CD4-positive, alpha-beta T cell (primary cell): ENCODE data around the gene ACRV1. TPM values are rescaled to one million over a fixed set of nuclear protein-coding genes. Genes with fewer than 3 reads are reported as not detected.

Source experiments
- ATAC-seq: fragments of 200-7000 bp; cut with Tn5 transposase; one replicate; pipeline ENCODE4 v1.10.0; 2022; ENCODE audit warnings: mild to moderate bottlenecking; ENCODE audit not compliant: poor library complexity
- CTCF ChIA-PET: fragments of 350-600 bp; sonication (Branson Sonifier 250); formaldehyde crosslinking; loops from one replicate; lab custom pipeline; 2021; ENCODE audit warnings: antibody characterized with exemption, inconsistent platforms; lab: Charles Lee
- POLR2A ChIA-PET: fragments of 350-600 bp; sonication (Branson Sonifier 250); formaldehyde crosslinking; loops from one replicate; lab custom pipeline; 2021; ENCODE audit warnings: antibody characterized with exemption, inconsistent platforms; lab: Charles Lee
- DNase-seq, 14 experiments: peaks; one replicate each; pipeline ENCODE4 v3.0.0-alpha.2; 2013 to 2020; ENCODE audit warnings: mixed read lengths in 2 of 14
- H3K27ac ChIP-seq, 2 donors: one replicate each; pipeline versions ENCODE4 v1.5.1 to v1.7.0; 2013; ENCODE audit warnings: low read length in 2 of 2, low read depth in 1 of 2, mild to moderate bottlenecking in 1 of 2
- H3K27me3 ChIP-seq, 2 experiments: 1 replicate in 1 of 2; 2 replicates in 1 of 2; pipeline versions ENCODE4 v1.6.1 to v1.7.0; 2013; ENCODE audit warnings: low read length in 2 of 2, control low read depth in 1 of 2, mild to moderate bottlenecking in 1 of 2, moderate library complexity in 1 of 2; ENCODE audit not compliant: insufficient read depth in 2 of 2, control insufficient read depth in 1 of 2
- H3K36me3 ChIP-seq: one replicate; pipeline ENCODE4 v1.6.1; 2013; ENCODE audit warnings: low read length, control low read depth; ENCODE audit not compliant: insufficient read depth
- H3K4me1 ChIP-seq: one replicate; pipeline ENCODE4 v1.6.1; 2013; ENCODE audit warnings: low read length, control low read depth; ENCODE audit not compliant: insufficient read depth
- H3K4me3 ChIP-seq: one replicate; pipeline ENCODE4 v1.5.1; 2013; ENCODE audit warnings: mild to moderate bottlenecking, low read length, moderate library complexity
- H3K9me3 ChIP-seq, 2 experiments: 1 replicate in 1 of 2; 2 replicates in 1 of 2; pipeline versions ENCODE4 v1.6.1 to v1.7.0; 2013; ENCODE audit warnings: low read length in 2 of 2, mild to moderate bottlenecking in 2 of 2, control low read depth in 1 of 2, moderate library complexity in 1 of 2; ENCODE audit not compliant: control insufficient read depth in 1 of 2, insufficient read depth in 1 of 2
- H3K27ac Mint-ChIP-seq: one replicate; pipeline ENCODE4 v1.8.0; 2020; ENCODE audit warnings: mixed read lengths
- H3K27me3 Mint-ChIP-seq: one replicate; pipeline ENCODE4 v1.8.0; 2021; ENCODE audit warnings: mixed read lengths
- H3K36me3 Mint-ChIP-seq: one replicate; pipeline ENCODE4 v1.8.0; 2021; ENCODE audit warnings: low read depth, mixed read lengths
- H3K4me1 Mint-ChIP-seq: one replicate; pipeline ENCODE4 v1.8.0; 2021; ENCODE audit warnings: low read depth, mixed read lengths
- H3K4me3 Mint-ChIP-seq: one replicate; pipeline ENCODE4 v1.8.0; 2020; ENCODE audit warnings: mild to moderate bottlenecking, mixed read lengths
- H3K9me3 Mint-ChIP-seq: one replicate; pipeline ENCODE4 v1.8.0; 2020; ENCODE audit warnings: mixed read lengths
- CTCF ChIP-seq: fragments of 200-600 bp; IDR thresholded peaks from one replicate; pipeline ENCODE4 v1.8.0; 2022; ENCODE audit warnings: antibody characterized with exemption, mild to moderate bottlenecking
- intact Hi-C, 2 experiments: fragments of 100-400 bp; cut with DNase I in 1 of 2; cut with micrococcal nuclease in 1 of 2; formaldehyde crosslinking; loops; one replicate each; pipeline versions ENCODE4 v1.15.1 to v1.9.0; 2023 to 2025; cut with DNase I, micrococcal nuclease
- total RNA-seq, 174 experiments: library from RNA in 2 of 174; stranded (reverse) in 2 of 174; gene quantifications; one replicate each; pipeline ENCODE4 v1.2.3 and lab custom pipeline; 2021 to 2026

Gene ACRV1
- total RNA-seq, 2 experiments from 2014 or later = not detected

GRCh38 chr11:125625225-125625629, 55.4 kb downstream of the ACRV1 start:
- TF ChIP-seq CTCF = no peak
- no peaks in the 10 kb centered on the region for H3K9me3 Mint-ChIP-seq
- H3K27me3 Mint-ChIP-seq = no peaks in the 10 kb centered on the region
- H3K9me3 ChIP-seq = no peaks in the 10 kb centered on the region
- peaks cover 22% of the 10 kb centered on the region for H3K4me1 Mint-ChIP-seq
- peak overlapping the region; percentile 66 for H3K27ac Mint-ChIP-seq
- ChIA-PET POLR2A (interaction anchor here (0.8 to 5.3 kb wide), 8 partner anchors 13 to 638 kb away, joined by 3 to 61 read pairs (median 5); partner anchors contain the start of genes EI24, HYLS1, PUS3 and STT3A), CTCF (interaction anchor here (1.3 to 1.8 kb wide), 2 partner anchors 33 to 57 kb away, joined by 4 to 5 read pairs; partner anchors contain the start of gene EI24)
- intact Hi-C loops = loop anchor here (2.0 to 10.0 kb wide), 10 partner anchors 28 to 660 kb away; partner anchors contain the start of genes CDON (in 1 of the 2), DDX25 (in 1 of the 2), FAM118B (in 1 of the 2) and HYLS1 (in 1 of the 2)
- peak overlapping the region; percentile 87 for H3K4me3 ChIP-seq
- ATAC-seq (no peak), DNase-seq (no peak)
- peak overlapping the region; percentile 94 to 98 for H3K27ac ChIP-seq
- H3K36me3 ChIP-seq = peaks cover 20% of the 10 kb centered on the region
- peaks cover 32% of the 10 kb centered on the region for H3K36me3 Mint-ChIP-seq
- peaks cover 19% of the 10 kb centered on the region for H3K4me1 ChIP-seq
- H3K4me3 Mint-ChIP-seq = peak overlapping the region; percentile 100
- no peaks in the 10 kb centered on the region for H3K27me3 ChIP-seq

- no peak for ATAC-seq
- POLR2A ChIA-PET = interaction anchor here (0.8 to 5.3 kb wide), 7 partner anchors 13 to 638 kb away, joined by 3 to 61 read pairs (median 7); partner anchors contain the start of genes EI24, HYLS1, PUS3 and STT3A
- Histone ChIP-seq H3K4me3 (peak within 1 kb of the TSS; percentile 87), H3K4me1 (peaks cover 19% of the 10 kb centered on the region), H3K9me3 (no peaks in the 10 kb centered on the region), H3K36me3 (peaks cover 24% of the 10 kb centered on the region), H3K27ac (peak within 1 kb of the TSS; percentile 94 to 98), H3K27me3 (no peaks in the 10 kb centered on the region)
- CTCF ChIA-PET = interaction anchor here (1.3 to 1.8 kb wide), 2 partner anchors 33 to 56 kb away, joined by 4 to 5 read pairs; partner anchors contain the start of gene EI24
- TF ChIP-seq CTCF = no peak
- H3K4me1 Mint-ChIP-seq = peaks cover 22% of the 10 kb centered on the region
- intact Hi-C loops = loop anchor here (2.0 to 10.0 kb wide), 10 partner anchors 28 to 660 kb away; partner anchors contain the start of genes CDON (in 1 of the 2), DDX25 (in 1 of the 2), FAM118B (in 1 of the 2) and HYLS1 (in 1 of the 2)
- peak within 1 kb of the TSS; percentile 100 for H3K4me3 Mint-ChIP-seq
- peaks cover 36% of the 10 kb centered on the region for H3K36me3 Mint-ChIP-seq
- no peaks in the 10 kb centered on the region for H3K27me3 Mint-ChIP-seq
- no peak for DNase-seq
- peak within 1 kb of the TSS; percentile 66 for H3K27ac Mint-ChIP-seq
- H3K9me3 Mint-ChIP-seq = no peaks in the 10 kb centered on the region
Observed at GRCh38 chr11:125624756-125625213, 55.9 kb downstream of the ACRV1 start, which contains the start of gene CHEK1. TSS of gene CHEK1 (plus strand) at chr11:125625163. CDS start at chr11:125626769, 1,606 bp downstream.

- H3K27ac ChIP-seq = no peak overlapping the region
Observed at GRCh38 chr11:125623064-125623463, 57.6 kb downstream of the ACRV1 start.

More at GRCh38 chr11:125623064-125623463, 57.6 kb downstream of the ACRV1 start:
- no peaks in the 10 kb centered on the region for H3K27me3 ChIP-seq
- H3K4me3 ChIP-seq = no peak overlapping the region
- peaks cover 22% of the 10 kb centered on the region for H3K4me1 Mint-ChIP-seq
- no peaks in the 10 kb centered on the region for H3K9me3 Mint-ChIP-seq
- peak overlapping the region; percentile 24 for H3K27ac Mint-ChIP-seq
- H3K4me3 Mint-ChIP-seq = no peak overlapping the region
- peaks cover 40% of the 10 kb centered on the region for H3K36me3 ChIP-seq
- ChIA-PET CTCF (no interaction called here), POLR2A (interaction anchor here (2.8 kb wide), 1 partner anchor 30 kb away, joined by 15 read pairs; the partner anchor contains the start of gene STT3A)
- ATAC-seq (no peak), DNase-seq (no peak)
- intact Hi-C loops = loop anchor here (10.0 kb wide), 3 partner anchors 508 to 662 kb away; partner anchors contain the start of genes TIRAP (in 1 of the 2) and TMEM218 (in 1 of the 2)
- no peak for TF ChIP-seq CTCF
- H3K36me3 Mint-ChIP-seq = peaks cover 54% of the 10 kb centered on the region
- peaks cover 19% of the 10 kb centered on the region for H3K4me1 ChIP-seq
- H3K27me3 Mint-ChIP-seq = no peaks in the 10 kb centered on the region
- no peaks in the 10 kb centered on the region for H3K9me3 ChIP-seq
